ENCODE data around the gene CDKAL1.

Gene CDKAL1

DNA sequence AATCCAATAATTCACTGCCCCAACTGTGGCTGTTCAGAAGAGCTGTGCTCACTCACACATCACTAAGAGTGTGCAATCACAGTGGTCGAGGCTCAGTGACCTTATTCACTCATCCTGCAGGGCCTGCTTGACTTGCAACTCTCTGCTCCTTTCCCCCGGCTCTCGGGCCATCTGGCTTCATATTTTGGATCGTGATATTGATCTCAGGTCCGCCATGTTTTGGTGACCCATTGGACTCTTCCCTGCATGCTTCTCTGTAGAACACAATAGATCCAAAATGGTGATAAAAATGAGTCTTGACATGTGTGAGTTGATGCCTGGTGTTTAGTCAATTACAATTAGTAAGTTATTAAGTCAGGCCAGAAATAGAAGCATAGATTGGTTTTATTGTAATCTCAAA, 745.4 kb downstream of the CDKAL1 start:
- no peak for DNase-seq

DNA sequence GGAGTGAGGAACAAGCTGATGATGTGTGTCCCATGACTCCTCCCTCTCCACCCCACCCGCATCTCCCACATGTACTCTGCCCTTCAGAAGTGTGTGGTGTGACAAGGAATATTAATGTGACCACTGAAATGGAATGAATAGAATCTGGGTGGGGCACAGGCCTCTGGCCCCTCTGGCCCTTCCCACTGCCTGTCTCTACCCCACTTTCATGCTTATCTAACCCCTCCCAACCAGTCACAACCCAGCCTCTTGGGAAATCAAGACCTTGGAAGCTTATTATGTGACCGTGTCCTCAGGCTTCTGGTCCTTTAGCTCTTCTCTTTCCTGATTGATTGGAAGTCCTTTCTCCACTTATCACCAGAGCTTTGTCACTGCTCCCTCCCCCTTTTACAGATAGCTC, 747.1 kb downstream of the CDKAL1 start:
- DNase-seq = no peak

All from NCI-H526 (cell line).